Neutrophil (primary cell): ENCODE data around the gene ASIC4.

ENCODE experiments used
- H3K27ac ChIP-seq: fragments of 200-600 bp; sonication (generic); 2 replicates; pipeline ENCODE4 v1.5.1; 2016; ENCODE audit warnings: mild to moderate bottlenecking, moderate library complexity
- H3K27me3 ChIP-seq: fragments of 200-600 bp; sonication (generic); 2 replicates; pipeline ENCODE4 v1.6.0; 2016; ENCODE audit warnings: mild to moderate bottlenecking
- H3K36me3 ChIP-seq: fragments of 200-600 bp; sonication (generic); 2 replicates; pipeline ENCODE4 v1.5.1; 2017
- H3K4me1 ChIP-seq, 2 experiments: fragments of 200-600 bp in 1 of 2; sonication (generic) in 1 of 2; 1 replicate in 1 of 2; 2 replicates in 1 of 2; pipeline versions ENCODE4 v1.5.1 to v1.6.1; 2013 to 2016; ENCODE audit warnings: low read depth in 1 of 2, low read length in 1 of 2, mild to moderate bottlenecking in 1 of 2, moderate library complexity in 1 of 2; ENCODE audit not compliant: control insufficient read depth in 1 of 2, insufficient read depth in 1 of 2
- H3K4me3 ChIP-seq, 2 experiments: fragments of 200-600 bp in 1 of 2; sonication (generic) in 1 of 2; 1 replicate in 1 of 2; 2 replicates in 1 of 2; pipeline ENCODE4 v1.5.1; 2013 to 2016; ENCODE audit warnings: low read depth in 1 of 2, low read length in 1 of 2, mild to moderate bottlenecking in 1 of 2, moderate library complexity in 1 of 2
- H3K9me3 ChIP-seq: fragments of 200-600 bp; sonication (generic); 2 replicates; pipeline ENCODE4 v1.5.1; 2016
- CTCF ChIP-seq: fragments of 200-600 bp; sonication (generic); IDR thresholded peaks from 2 replicates; pipeline ENCODE4 v1.5.1; 2016; ENCODE audit warnings: antibody characterized with exemption

Gene ASIC4

GRCh38 chr2:219488844-219489194, 25.5 kb upstream of the ASIC4 start:
- Histone ChIP-seq H3K4me3 (no peak overlapping the region), H3K36me3 (no peaks in the 10 kb centered on the region), H3K4me1 (no peaks in the 10 kb centered on the region), H3K27ac (no peak overlapping the region), H3K27me3 (peaks cover 100% of the 10 kb centered on the region), H3K9me3 (no peaks in the 10 kb centered on the region)
- TF ChIP-seq CTCF, result no peak

GRCh38 chr2:219489315-219489714, 25.0 kb upstream of the ASIC4 start:
- peaks cover 100% of the 10 kb centered on the region for H3K27me3 ChIP-seq
- no peak overlapping the region for H3K27ac ChIP-seq
- TF ChIP-seq CTCF, result no peak
- H3K9me3 ChIP-seq, result no peaks in the 10 kb centered on the region
- no peak overlapping the region for H3K4me3 ChIP-seq
- no peaks in the 10 kb centered on the region for H3K4me1 ChIP-seq
- H3K36me3 ChIP-seq, result no peaks in the 10 kb centered on the region

- Histone ChIP-seq H3K4me1 (no peaks in the 10 kb centered on the region), H3K4me3 (no peak overlapping the region), H3K27me3 (peaks cover 100% of the 10 kb centered on the region), H3K36me3 (no peaks in the 10 kb centered on the region), H3K9me3 (no peaks in the 10 kb centered on the region), H3K27ac (no peak overlapping the region)
- TF ChIP-seq CTCF, result no peak
These were observed 24.1 kb upstream of the ASIC4 start for GRCh38 chr2:219490186-219490585.

GRCh38 chr2:219490600-219491130, 23.6 kb upstream of the ASIC4 start:
- H3K4me3 ChIP-seq, result no peak overlapping the region
- no peak overlapping the region for H3K27ac ChIP-seq
- no peak for TF ChIP-seq CTCF
- no peaks in the 10 kb centered on the region for H3K9me3 ChIP-seq
- H3K4me1 ChIP-seq, result no peaks in the 10 kb centered on the region
- H3K36me3 ChIP-seq, result no peaks in the 10 kb centered on the region
- peaks cover 100% of the 10 kb centered on the region for H3K27me3 ChIP-seq

- Histone ChIP-seq H3K27ac (no peak overlapping the region), H3K36me3 (no peaks in the 10 kb centered on the region), H3K4me1 (peaks cover 0 to under 1% of the 10 kb centered on the region in 2 experiments), H3K4me3 (no peak overlapping the region), H3K9me3 (no peaks in the 10 kb centered on the region), H3K27me3 (peaks cover 100% of the 10 kb centered on the region)
- TF ChIP-seq CTCF, result no peak
These were observed 22.9 kb upstream of the ASIC4 start for GRCh38 chr2:219491278-219491963.
